K562 (cell line): ENCODE data around the gene HOXB3. TPM values are rescaled to one million over a fixed set of nuclear protein-coding genes. Genes with fewer than 3 reads are reported as not detected.

Experiments used
- ATAC-seq: fragments of 200-7000 bp; cut with Tn5 transposase; 3 replicates; pipeline ENCODE4 v1.9.1; 2020; ENCODE audit warnings: moderate library complexity
- BruUV-seq: library from RNA; stranded (reverse); fragments of 400-500 nt; replicated peaks from 2 replicates; lab custom pipeline; 2021; lab: Mats Ljungman, UMichigan
- CTCF ChIA-PET: fragments of 300-600 bp; formaldehyde crosslinking; extraction: SDS; loops from one replicate; lab custom pipeline; 2021; ENCODE audit warnings: low intra/inter-chr PET ratio; lab: Yijun Ruan, JAX
- POLR2A ChIA-PET: fragments of 300-600, 350-650 bp; sonication (Branson Sonifier 250); formaldehyde crosslinking; extraction: SDS; loops from one replicate; lab custom pipeline; 2021; ENCODE audit warnings: antibody characterized with exemption, inconsistent platforms; lab: Yijun Ruan, JAX
- DNase-seq, 4 experiments: peaks; one replicate each; pipeline versions ENCODE4 v3.0.0 to v3.0.0-alpha.2; 2011 to 2018; ENCODE audit warnings: low spot score in 3 of 4, mixed read lengths in 3 of 4; ENCODE audit errors: extremely low read depth in 1 of 4
- FAIRE-seq: peaks from 2 replicates; lab custom pipeline; 2011; peaks lifted over from hg19 to GRCh38; lab: Jason Lieb, UNC
- H2AFZ ChIP-seq: 2 replicates; pipeline ENCODE4 v1.6.0; 2011; ENCODE audit warnings: low read depth, low read length, control low read depth, inconsistent platforms
- H3K27ac ChIP-seq: fragments of 200-600 bp; 3 replicates; pipeline ENCODE4 v1.8.0; 2011; ENCODE audit warnings: low read depth, mild to moderate bottlenecking, control low read depth, inconsistent platforms, low read length, moderate library complexity, mixed read lengths; ENCODE audit errors: extremely low read depth
- H3K27me3 ChIP-seq, 2 experiments: fragments of 300-600 bp in 1 of 2; 2 replicates in 1 of 2; 3 replicates in 1 of 2; pipeline versions ENCODE4 v1.6.0 to v1.8.0; 2011; ENCODE audit warnings: inconsistent platforms in 2 of 2, low read length in 2 of 2, mild to moderate bottlenecking in 1 of 2, mixed read lengths in 1 of 2, moderate library complexity in 1 of 2; ENCODE audit not compliant: control insufficient read depth in 2 of 2, insufficient read depth in 2 of 2
- H3K36me3 ChIP-seq: fragments of 300-600 bp; 3 replicates; pipeline ENCODE4 v1.8.0; 2011; ENCODE audit warnings: mild to moderate bottlenecking, low read length, inconsistent platforms; ENCODE audit not compliant: control insufficient read depth, insufficient read depth
- H3K4me1 ChIP-seq, 2 experiments: fragments of 200-600 bp in 1 of 2; replicated peaks in 1 of 2; 2 replicates in 1 of 2; 3 replicates in 1 of 2; pipeline versions ENCODE4 v1.5.1 to v1.8.0; 2011; ENCODE audit warnings: inconsistent platforms in 2 of 2, low read length in 2 of 2, mild to moderate bottlenecking in 1 of 2, mixed read lengths in 1 of 2, moderate library complexity in 1 of 2; ENCODE audit not compliant: control insufficient read depth in 2 of 2, insufficient read depth in 2 of 2
- H3K4me2 ChIP-seq: 2 replicates; pipeline ENCODE4 v1.6.1; 2011; ENCODE audit warnings: low read length, control low read depth, inconsistent platforms, mixed read lengths; ENCODE audit not compliant: insufficient read depth
- H3K4me3 ChIP-seq: fragments of 200-600 bp; sonication (generic), shearing (Covaris generic); 2 replicates; pipeline ENCODE4 v1.5.1; 2016; ENCODE audit warnings: control low read depth, inconsistent platforms
- H3K79me2 ChIP-seq: fragments of 200-600 bp; 3 replicates; pipeline ENCODE4 v1.8.0; 2011; ENCODE audit warnings: low read length, inconsistent platforms; ENCODE audit not compliant: control insufficient read depth, insufficient read depth
- H3K9ac ChIP-seq, 2 experiments: 2 replicates each; pipeline versions ENCODE4 v1.6.0 to v1.6.1; 2011; ENCODE audit warnings: low read depth in 2 of 2, low read length in 2 of 2, control low read depth in 1 of 2, inconsistent platforms in 1 of 2, mild to moderate bottlenecking in 1 of 2, mixed read lengths in 1 of 2; ENCODE audit not compliant: insufficient read depth in 1 of 2
- H3K9me1 ChIP-seq: one replicate; pipeline ENCODE4 v1.6.0; 2011; ENCODE audit warnings: inconsistent platforms, mild to moderate bottlenecking, low read length, moderate library complexity; ENCODE audit not compliant: control insufficient read depth, insufficient read depth
- H3K9me3 ChIP-seq: replicated peaks from 2 replicates; pipeline ENCODE4 v1.5.1; 2011; ENCODE audit warnings: low read depth, low read length, inconsistent platforms; ENCODE audit not compliant: control insufficient read depth, insufficient read depth
- H4K20me1 ChIP-seq: replicated peaks from 2 replicates; pipeline ENCODE4 v1.6.1; 2011; ENCODE audit warnings: low read length, inconsistent platforms, mixed read lengths; ENCODE audit not compliant: control insufficient read depth, insufficient read depth
- CEBPG ChIP-seq, 3 experiments: fragments of 200-800 bp in 1 of 3; sonication (Bioruptor generic) in 1 of 3; sonication (generic) in 1 of 3; formaldehyde crosslinking in 1 of 3; IDR thresholded peaks in 2 of 3; conservative IDR thresholded peaks in 1 of 3; 2 replicates each; pipeline versions ENCODE4 v1.6.1 to v1.8.0; 2016 to 2022; ENCODE audit warnings: missing compliant biosample characterization in 2 of 3, missing genetic modification characterization in 2 of 3, mild to moderate bottlenecking in 1 of 3, missing genetic modification reagents in 1 of 3
- DDX20 ChIP-seq: fragments of 450-650 bp; IDR thresholded peaks from 2 replicates; pipeline ENCODE4 v1.6.1; 2016; ENCODE audit warnings: missing genetic modification characterization, low read depth, mild to moderate bottlenecking, missing compliant biosample characterization, moderate library complexity
- GATAD2B ChIP-seq: fragments of 450-650 bp; IDR thresholded peaks from 2 replicates; pipeline ENCODE4 v1.6.1; 2017; ENCODE audit warnings: mild to moderate bottlenecking, borderline replicate concordance
- SPI1 ChIP-seq: IDR thresholded peaks from 2 replicates; pipeline ENCODE4 v1.6.1; 2011; ENCODE audit warnings: low read depth, low read length, control low read depth, borderline replicate concordance
- WGBS: fragments of 100-300 bp; shearing (Covaris generic); methylation state at CpG from one replicate; pipeline ENCODE4 v1.1.6; 2016; ENCODE audit warnings: low coverage, mixed read lengths; ENCODE audit not compliant: insufficient coverage; ENCODE audit errors: missing lambda C conversion rate; 5-methylcytosine and 5-hydroxymethylcytosine counted together
- in situ Hi-C: fragments of 300-500 bp; cut with MboI; formaldehyde crosslinking; loops from 4 replicates; pipeline ENCODE4 v1.15.0; 2018; ENCODE audit warnings: inconsistent platforms, mixed read lengths
- intact Hi-C: fragments of 100-400 bp; cut with micrococcal nuclease; formaldehyde crosslinking; loops from 2 replicates; pipeline ENCODE4 v1.14.2; 2022
- polyA plus RNA-seq, 8 experiments: library from polyadenylated mRNA; depleted of rRNA in 4 of 8; stranded (reverse) in 5 of 8; unstranded in 3 of 8; fragments of >200 nt; fragmentation: Nextera tagmentation in 2 of 8; fragmentation: Illumina TruSeq in 1 of 8; extraction: Ambion mirVana in 2 of 8; extraction: Trizol in 1 of 8; gene quantifications; 2 replicates each; pipeline versions ENCODE4 v1.2.1 to v1.2.3, GENCODE V29; 2011 to 2014; ENCODE audit warnings: inconsistent platforms in 1 of 8, missing spikeins in 1 of 8
- total RNA-seq, 7 experiments: library from RNA; depleted of rRNA in 6 of 7; stranded (reverse); fragments of >200 nt in 6 of 7; fragmentation: Illumina TruSeq in 2 of 7; extraction: Trizol in 2 of 7; gene quantifications; 2 replicates each; pipeline versions ENCODE4 v1.2.1 to v1.2.3, GENCODE V29; 2011 to 2021; ENCODE audit warnings: low replicate concordance in 1 of 7
- TF ChIP-seq, protein P1 (sequence below): IDR thresholded peaks from 2 replicates; pipeline ENCODE4 v1.6.1; 2016; ENCODE audit warnings: missing genetic modification characterization, missing compliant biosample characterization

HOXB3 gene
- total and polyA plus RNA-seq, 9 of the 15 experiments (the other 6 are each of a cell fraction or from before 2014, with no cell fraction given): 2.4 to 41.3 (median 20.2) TPM

DNA sequence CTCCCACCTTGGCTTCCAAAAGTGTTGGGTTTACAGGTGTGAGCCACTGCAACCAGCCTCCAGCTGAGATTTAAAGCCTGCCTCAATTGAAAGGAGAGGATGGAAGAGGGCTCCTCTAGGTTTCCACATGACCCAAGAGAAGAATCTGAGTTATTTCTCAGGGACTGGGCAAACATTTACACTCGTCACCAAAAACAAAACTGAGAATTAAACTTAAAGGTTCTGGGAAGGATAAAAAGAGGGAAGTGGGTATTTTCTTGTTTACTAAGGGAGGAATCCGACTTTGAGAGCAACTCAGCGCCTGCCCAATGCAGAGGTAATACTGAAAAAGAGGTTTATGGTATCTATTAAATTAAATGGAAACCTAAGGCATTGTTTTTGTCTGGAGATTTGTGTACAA lies 72.6 kb downstream of the HOXB3 start:
- Histone ChIP-seq H3K36me3 (no peaks in the 10 kb centered on the region), H3K4me2 (no peak overlapping the region), H3K79me2 (no peaks in the 10 kb centered on the region), H3K9ac (no peak overlapping the region), H3K27ac (no peak overlapping the region), H3K4me3 (no peak overlapping the region), H4K20me1 (no peaks in the 10 kb centered on the region), H3K27me3 (no peaks in the 10 kb centered on the region), H3K9me1 (no peaks in the 10 kb centered on the region)
- intact Hi-C loops (no loop called here), in situ Hi-C loops (no loop called here)
- DNase-seq (no peak), ATAC-seq (no peak)
- CTCF ChIA-PET: no interaction called here
- no TSS peak for BruUV-seq
- TF ChIP-seq SPI1 (peak; percentile 28; the same call in 1 of the 2 replicates), GATAD2B (no peak)
- TF ChIP-seq, all 486 proteins: peak for 1
- Histone ChIP-seq H3K9me3 (no peaks in the 10 kb centered on the region), H3K4me1 (peaks cover 5 to 45% of the 10 kb centered on the region in 2 experiments), H2AFZ (no peak overlapping the region)
- POLR2A ChIA-PET: interaction anchor here (1.5 kb wide), 1 partner anchor 29 kb away, joined by 3 read pairs; no protein-coding TSS in a partner anchor
- WGBS: 20% methylated on average over 3 of the region's 3 CpGs
- no peak for FAIRE-seq

DNA sequence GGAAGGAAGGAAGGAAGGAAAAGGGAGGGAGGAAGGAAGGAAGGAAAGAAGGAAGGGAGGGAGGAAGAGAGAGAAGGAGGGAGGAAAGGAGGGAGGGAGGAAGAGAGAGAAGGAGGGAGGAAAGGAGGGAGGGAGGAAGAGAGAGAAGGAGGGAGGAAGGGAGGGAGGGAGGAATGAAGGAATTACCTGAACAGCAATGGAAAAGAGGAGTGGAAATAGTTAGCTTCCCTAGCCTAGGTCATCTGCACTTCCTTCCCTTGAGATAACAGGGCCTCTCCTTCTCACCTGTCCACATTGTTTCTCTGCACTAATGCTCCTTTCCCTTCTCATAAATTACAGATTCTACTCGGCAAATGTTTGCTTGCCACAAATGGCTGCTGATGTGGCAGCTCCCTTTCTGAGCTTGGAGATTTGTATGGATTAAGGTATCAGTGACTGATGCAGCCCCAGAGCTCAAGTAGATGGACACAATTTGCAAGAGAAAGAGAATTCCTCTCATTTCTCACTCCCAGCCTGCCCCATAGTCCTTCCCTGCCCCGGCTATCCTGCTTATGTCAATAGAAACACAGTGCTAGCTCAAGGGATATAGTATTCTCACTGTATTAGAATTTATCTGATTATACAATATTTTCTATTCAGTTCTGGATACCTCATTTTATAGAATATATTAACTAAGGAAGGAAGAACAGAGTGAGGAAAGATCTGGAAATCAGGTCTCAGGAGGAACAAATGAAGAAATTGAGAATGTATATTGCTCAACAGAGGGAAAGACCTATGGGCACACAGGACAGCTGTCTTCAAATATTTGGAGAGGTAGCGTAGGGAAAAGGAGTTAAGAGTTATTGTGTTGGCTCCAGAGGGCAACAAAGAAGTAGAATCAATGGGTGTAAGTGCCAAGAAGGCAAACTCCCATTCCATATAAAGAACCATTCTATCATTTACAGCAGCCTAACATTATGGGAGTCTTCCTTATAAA lies 73.8 kb downstream of the HOXB3 start:
- BruUV-seq: no TSS peak
- H3K9me1 ChIP-seq: no peaks in the 10 kb centered on the region
- no peaks in the 10 kb centered on the region for H3K79me2 ChIP-seq
- ATAC-seq (no peak), DNase-seq (no peak), FAIRE-seq (no peak)
- no peaks in the 10 kb centered on the region for H3K9me3 ChIP-seq
- no peaks in the 10 kb centered on the region for H4K20me1 ChIP-seq
- no peak overlapping the region for H3K27ac ChIP-seq
- peaks cover 0 to 33% of the 10 kb centered on the region in 2 experiments; a peak in 4 of 5 replicates for H3K4me1 ChIP-seq
- H3K36me3 ChIP-seq: no peaks in the 10 kb centered on the region
- TF ChIP-seq, protein P1, sequence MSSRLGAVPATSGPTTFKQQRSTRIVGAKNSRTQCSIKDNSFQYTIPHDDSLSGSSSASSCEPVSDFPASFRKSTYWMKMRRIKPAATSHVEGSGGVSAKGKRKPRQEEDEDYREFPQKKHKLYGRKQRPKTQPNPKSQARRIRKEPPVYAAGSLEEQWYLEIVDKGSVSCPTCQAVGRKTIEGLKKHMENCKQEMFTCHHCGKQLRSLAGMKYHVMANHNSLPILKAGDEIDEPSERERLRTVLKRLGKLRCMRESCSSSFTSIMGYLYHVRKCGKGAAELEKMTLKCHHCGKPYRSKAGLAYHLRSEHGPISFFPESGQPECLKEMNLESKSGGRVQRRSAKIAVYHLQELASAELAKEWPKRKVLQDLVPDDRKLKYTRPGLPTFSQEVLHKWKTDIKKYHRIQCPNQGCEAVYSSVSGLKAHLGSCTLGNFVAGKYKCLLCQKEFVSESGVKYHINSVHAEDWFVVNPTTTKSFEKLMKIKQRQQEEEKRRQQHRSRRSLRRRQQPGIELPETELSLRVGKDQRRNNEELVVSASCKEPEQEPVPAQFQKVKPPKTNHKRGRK (tag): peak; percentile 58
- no peak for TF ChIP-seq CEBPG (CRISPR knock-in tag; IDR thresholded peaks at IDR 0.05)
- 0 out of 4 replicates have a peak, but pooled peaks of 1 of the 2 experiments have one; percentile 13 for TF ChIP-seq CEBPG (tag; conservative IDR thresholded peaks at IDR 0.05 in 1 of 2, IDR thresholded peaks at IDR 0.05 in 1 of 2)
- TF ChIP-seq DDX20 (tag): no peak
- intact Hi-C loops (no loop called here), in situ Hi-C loops (no loop called here)
- no peak overlapping the region for H2AFZ ChIP-seq
- H3K4me2 ChIP-seq: no peak overlapping the region
- 52% methylated on average over 3 of the region's 3 CpGs for WGBS
- ChIA-PET POLR2A (interaction anchor here (0.7 to 2.1 kb wide), 3 partner anchors 9 to 106 kb away, joined by 3 to 9 read pairs (median 5); no protein-coding TSS in a partner anchor), CTCF (no interaction called here)
- no peak overlapping the region for H3K4me3 ChIP-seq
- no peaks in the 10 kb centered on the region for H3K27me3 ChIP-seq
- H3K9ac ChIP-seq: 0 out of 4 replicates have a peak overlapping the region, but pooled peaks of 1 of the 2 experiments have one; percentile 1
